GM19467 (cell line): Measurements from ENCODE around the gene IRF2BP2.

Experiments
- ATAC-seq: cut with Tn5 transposase; IDR thresholded peaks from one replicate; pipeline ENCODE4 v1.9.1; 2021; ENCODE audit warnings: mild to moderate bottlenecking, moderate library complexity; ENCODE audit not compliant: unreplicated experiment

The IRF2BP2 gene

GRCh38 chr1:234585330-234586055 is 24.5 kb downstream of the IRF2BP2 start:
- ATAC-seq, result no peak

GRCh38 chr1:234584926-234585325 is 25.1 kb downstream of the IRF2BP2 start:
- ATAC-seq, result no peak

GRCh38 chr1:234584420-234584805 is 25.6 kb downstream of the IRF2BP2 start:
- ATAC-seq, result no peak

GRCh38 chr1:234583755-234584419 is 26.1 kb downstream of the IRF2BP2 start:
- no peak for ATAC-seq

GRCh38 chr1:234582681-234583301 is 27.2 kb downstream of the IRF2BP2 start:
- ATAC-seq, result no peak

- no peak for ATAC-seq
Measured at GRCh38 chr1:234582186-234582585, 27.8 kb downstream of the IRF2BP2 start.

- no peak for ATAC-seq
Measured at GRCh38 chr1:234581063-234581714, 28.8 kb downstream of the IRF2BP2 start.

GRCh38 chr1:234579967-234580366 is 30.0 kb downstream of the IRF2BP2 start:
- no peak for ATAC-seq

- ATAC-seq, result no peak
Measured at GRCh38 chr1:234578735-234579134, 31.2 kb downstream of the IRF2BP2 start.

- ATAC-seq, result no peak
Measured at GRCh38 chr1:234578087-234578486, 31.9 kb downstream of the IRF2BP2 start.

- ATAC-seq, result no peak
Measured at GRCh38 chr1:234573711-234574299, 36.2 kb downstream of the IRF2BP2 start.

- ATAC-seq, result no peak
Measured at GRCh38 chr1:234572966-234573365, 37.0 kb downstream of the IRF2BP2 start.

GRCh38 chr1:234571702-234572101 is 38.3 kb downstream of the IRF2BP2 start:
- no peak for ATAC-seq

- ATAC-seq, result no peak
Measured at GRCh38 chr1:234570329-234571120, 39.5 kb downstream of the IRF2BP2 start.

- ATAC-seq, result no peak
Measured at GRCh38 chr1:234568345-234568744, 41.6 kb downstream of the IRF2BP2 start.

GRCh38 chr1:234565132-234565531 is 44.8 kb downstream of the IRF2BP2 start:
- ATAC-seq, result no peak

GRCh38 chr1:234564035-234565029 is 45.6 kb downstream of the IRF2BP2 start:
- no peak for ATAC-seq

- ATAC-seq, result no peak
Measured at GRCh38 chr1:234562334-234562733, 47.6 kb downstream of the IRF2BP2 start.

- ATAC-seq, result no peak
Measured at GRCh38 chr1:234561319-234561718, 48.7 kb downstream of the IRF2BP2 start.
